ENCODE data around the gene C6orf15. TPM values are rescaled to one million over a fixed set of nuclear protein-coding genes. Genes with fewer than 3 reads are reported as not detected.

The C6orf15 gene
- polyA plus RNA-seq, 1 donor from 2014 or later, result not detected

DNA sequence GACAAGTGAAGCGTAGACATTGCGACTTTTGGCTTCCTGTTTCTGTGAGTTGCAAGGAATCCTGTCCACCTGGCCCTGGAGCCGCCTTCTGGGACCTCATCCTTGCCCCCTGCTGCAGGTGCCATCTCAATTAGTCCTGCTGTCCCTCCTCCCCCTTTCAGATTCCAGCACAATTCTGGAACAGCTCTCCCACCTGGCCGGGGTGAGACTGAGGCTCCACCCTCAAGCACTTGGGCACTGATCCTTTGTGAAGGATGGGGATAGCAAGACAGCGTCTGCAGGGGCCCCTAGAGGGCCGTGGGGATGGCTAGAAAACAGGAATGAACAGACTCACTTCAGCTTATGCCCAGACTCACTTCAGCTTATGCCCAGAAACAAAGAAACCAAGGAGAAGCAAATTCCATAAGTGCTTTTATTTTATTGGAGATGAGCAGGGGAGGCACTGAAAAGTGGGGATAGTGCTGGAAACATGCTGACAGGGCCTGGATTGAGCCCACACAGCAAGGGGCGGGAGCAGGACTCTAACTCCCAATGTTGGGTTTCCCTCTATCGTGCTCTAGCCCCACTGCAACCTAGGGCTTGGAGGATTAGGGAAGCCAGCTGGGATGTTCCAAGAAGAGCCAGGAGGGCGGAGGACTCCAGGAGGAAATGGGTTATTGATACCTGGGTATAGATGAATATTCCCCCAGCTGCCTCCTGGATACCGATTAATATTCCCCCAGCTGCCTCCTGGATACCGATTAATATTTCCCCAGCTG lies 1.4 kb downstream of the C6orf15 start:
- Histone ChIP-seq H3K9me3 (ENCODE audit: low read length) (no peaks in the 10 kb centered on the region), H3K4me2 (ENCODE audit: low read length) (no peak overlapping the region), H3F3A (ENCODE audit: insufficient read depth, low read length, poor library complexity, severe bottlenecking) (no peaks in the 10 kb centered on the region), H4K20me1 (ENCODE audit: insufficient read depth) (no peaks in the 10 kb centered on the region), H3K9ac (ENCODE audit: low read length) (no peak overlapping the region), H3K79me2 (replicated peaks; ENCODE audit: insufficient read depth, low read length) (no peaks in the 10 kb centered on the region), H3K36me3 (ENCODE audit: insufficient read depth, low read length) (no peaks in the 10 kb centered on the region), H3K27ac (ENCODE audit: low read length) (no peak overlapping the region), H3K9me2 (ENCODE audit: insufficient read depth, low read length) (no peaks in the 10 kb centered on the region), H2AFZ (ENCODE audit: low read depth, low read length) (no peak overlapping the region), H3K27me3 (ENCODE audit: insufficient read depth, low read depth, low read length) (no peaks in the 10 kb centered on the region), H3K4me3 (ENCODE audit: low read length) (no peak overlapping the region)
- TF ChIP-seq EZH2 (IDR thresholded peaks at IDR 0.05; ENCODE audit: borderline replicate concordance, insufficient read depth, low read length, poor library complexity, severe bottlenecking) (no peak), POLR2AphosphoS5 (IDR thresholded peaks at IDR 0.05) (no peak), MXI1 (conservative IDR thresholded peaks at IDR 0.05; ENCODE audit: poor library complexity, severe bottlenecking) (no peak), SMC3 (conservative IDR thresholded peaks at IDR 0.05; ENCODE audit: poor library complexity) (no peak), EP300 (conservative IDR thresholded peaks at IDR 0.05; ENCODE audit: poor library complexity, severe bottlenecking) (no peak), TAF1 (IDR thresholded peaks at IDR 0.05; ENCODE audit: low read depth) (no peak), RAD21 (conservative IDR thresholded peaks at IDR 0.05) (no peak)
- TF ChIP-seq, protein P1, sequence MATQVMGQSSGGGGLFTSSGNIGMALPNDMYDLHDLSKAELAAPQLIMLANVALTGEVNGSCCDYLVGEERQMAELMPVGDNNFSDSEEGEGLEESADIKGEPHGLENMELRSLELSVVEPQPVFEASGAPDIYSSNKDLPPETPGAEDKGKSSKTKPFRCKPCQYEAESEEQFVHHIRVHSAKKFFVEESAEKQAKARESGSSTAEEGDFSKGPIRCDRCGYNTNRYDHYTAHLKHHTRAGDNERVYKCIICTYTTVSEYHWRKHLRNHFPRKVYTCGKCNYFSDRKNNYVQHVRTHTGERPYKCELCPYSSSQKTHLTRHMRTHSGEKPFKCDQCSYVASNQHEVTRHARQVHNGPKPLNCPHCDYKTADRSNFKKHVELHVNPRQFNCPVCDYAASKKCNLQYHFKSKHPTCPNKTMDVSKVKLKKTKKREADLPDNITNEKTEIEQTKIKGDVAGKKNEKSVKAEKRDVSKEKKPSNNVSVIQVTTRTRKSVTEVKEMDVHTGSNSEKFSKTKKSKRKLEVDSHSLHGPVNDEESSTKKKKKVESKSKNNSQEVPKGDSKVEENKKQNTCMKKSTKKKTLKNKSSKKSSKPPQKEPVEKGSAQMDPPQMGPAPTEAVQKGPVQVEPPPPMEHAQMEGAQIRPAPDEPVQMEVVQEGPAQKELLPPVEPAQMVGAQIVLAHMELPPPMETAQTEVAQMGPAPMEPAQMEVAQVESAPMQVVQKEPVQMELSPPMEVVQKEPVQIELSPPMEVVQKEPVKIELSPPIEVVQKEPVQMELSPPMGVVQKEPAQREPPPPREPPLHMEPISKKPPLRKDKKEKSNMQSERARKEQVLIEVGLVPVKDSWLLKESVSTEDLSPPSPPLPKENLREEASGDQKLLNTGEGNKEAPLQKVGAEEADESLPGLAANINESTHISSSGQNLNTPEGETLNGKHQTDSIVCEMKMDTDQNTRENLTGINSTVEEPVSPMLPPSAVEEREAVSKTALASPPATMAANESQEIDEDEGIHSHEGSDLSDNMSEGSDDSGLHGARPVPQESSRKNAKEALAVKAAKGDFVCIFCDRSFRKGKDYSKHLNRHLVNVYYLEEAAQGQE (IDR thresholded peaks at IDR 0.05; ENCODE audit: borderline replicate concordance), result no peak
- TF ChIP-seq, protein P2, sequence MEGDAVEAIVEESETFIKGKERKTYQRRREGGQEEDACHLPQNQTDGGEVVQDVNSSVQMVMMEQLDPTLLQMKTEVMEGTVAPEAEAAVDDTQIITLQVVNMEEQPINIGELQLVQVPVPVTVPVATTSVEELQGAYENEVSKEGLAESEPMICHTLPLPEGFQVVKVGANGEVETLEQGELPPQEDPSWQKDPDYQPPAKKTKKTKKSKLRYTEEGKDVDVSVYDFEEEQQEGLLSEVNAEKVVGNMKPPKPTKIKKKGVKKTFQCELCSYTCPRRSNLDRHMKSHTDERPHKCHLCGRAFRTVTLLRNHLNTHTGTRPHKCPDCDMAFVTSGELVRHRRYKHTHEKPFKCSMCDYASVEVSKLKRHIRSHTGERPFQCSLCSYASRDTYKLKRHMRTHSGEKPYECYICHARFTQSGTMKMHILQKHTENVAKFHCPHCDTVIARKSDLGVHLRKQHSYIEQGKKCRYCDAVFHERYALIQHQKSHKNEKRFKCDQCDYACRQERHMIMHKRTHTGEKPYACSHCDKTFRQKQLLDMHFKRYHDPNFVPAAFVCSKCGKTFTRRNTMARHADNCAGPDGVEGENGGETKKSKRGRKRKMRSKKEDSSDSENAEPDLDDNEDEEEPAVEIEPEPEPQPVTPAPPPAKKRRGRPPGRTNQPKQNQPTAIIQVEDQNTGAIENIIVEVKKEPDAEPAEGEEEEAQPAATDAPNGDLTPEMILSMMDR (IDR thresholded peaks at IDR 0.05; ENCODE audit: poor library complexity, severe bottlenecking), result no peak

DNA sequence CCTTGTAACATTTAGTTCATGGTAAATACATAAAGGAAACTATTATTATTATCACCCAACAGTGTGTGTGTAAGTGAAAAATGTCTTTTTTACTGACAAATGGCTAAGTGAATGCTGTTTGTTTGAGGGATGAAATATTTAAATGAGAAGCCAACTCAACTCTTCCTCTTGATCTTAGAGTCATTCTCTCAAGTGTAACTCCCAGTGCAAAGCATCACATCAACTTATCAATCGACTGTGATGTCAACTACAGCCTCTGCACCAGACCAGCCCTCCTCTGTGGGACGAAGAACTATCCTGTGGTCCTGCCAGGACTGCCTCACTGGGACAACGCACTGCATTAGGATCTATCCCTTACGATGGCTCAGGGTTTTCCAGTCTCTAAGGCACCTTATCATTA lies 5.3 kb downstream of the C6orf15 start:
- TF ChIP-seq EP300 (conservative IDR thresholded peaks at IDR 0.05; ENCODE audit: poor library complexity, severe bottlenecking), result no peak
- H3K9me3 ChIP-seq (ENCODE audit: low read length), result no peaks in the 10 kb centered on the region
- H3K27me3 ChIP-seq (ENCODE audit: insufficient read depth, low read depth, low read length), result no peaks in the 10 kb centered on the region
- no peaks in the 10 kb centered on the region for H4K20me1 ChIP-seq (ENCODE audit: insufficient read depth)
- H2AFZ ChIP-seq (ENCODE audit: low read depth, low read length), result no peak overlapping the region
- H3K9ac ChIP-seq (ENCODE audit: low read length), result no peak overlapping the region
- no peaks in the 10 kb centered on the region for H3K79me2 ChIP-seq (replicated peaks; ENCODE audit: insufficient read depth, low read length)
- H3K36me3 ChIP-seq (ENCODE audit: insufficient read depth, low read length), result no peaks in the 10 kb centered on the region
- H3K4me2 ChIP-seq (ENCODE audit: low read length), result no peak overlapping the region
- no peaks in the 10 kb centered on the region for H3F3A ChIP-seq (ENCODE audit: insufficient read depth, low read length, poor library complexity, severe bottlenecking)
- no peak overlapping the region for H3K27ac ChIP-seq (ENCODE audit: low read length)
- H3K9me2 ChIP-seq (ENCODE audit: insufficient read depth, low read length), result no peaks in the 10 kb centered on the region
- H3K4me3 ChIP-seq (ENCODE audit: low read length), result no peak overlapping the region
